GM19455 (cell line): ENCODE results near the gene CCDC117.

Experiments used
- ATAC-seq: cut with Tn5 transposase; IDR thresholded peaks from one replicate; pipeline ENCODE4 v1.9.1; 2021; ENCODE audit not compliant: unreplicated experiment

The CCDC117 gene

DNA sequence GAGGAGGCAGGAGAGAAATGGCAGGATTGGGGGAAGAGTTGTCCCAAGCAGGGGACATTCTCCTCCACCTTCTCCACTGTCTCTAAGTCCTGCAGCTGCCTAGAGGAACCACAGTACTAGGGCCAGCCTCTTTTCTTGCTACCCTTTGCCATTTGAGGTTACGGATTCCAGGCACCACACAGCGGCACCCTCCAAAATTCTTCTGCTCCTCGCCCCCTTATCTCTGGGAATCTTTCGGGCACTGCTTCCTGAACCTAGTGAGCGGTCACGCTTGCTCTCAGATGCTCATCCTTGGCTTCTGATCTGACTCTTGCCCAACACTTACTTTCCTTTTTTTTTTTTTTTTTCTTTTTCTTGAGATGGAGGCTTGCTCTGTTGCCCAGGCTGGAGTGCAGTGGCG is 54.4 kb downstream of the CCDC117 start:
- ATAC-seq = no peak

GRCh38 chr22:28829358-28830181 is 57.1 kb downstream of the CCDC117 start:
- no peak for ATAC-seq

DNA sequence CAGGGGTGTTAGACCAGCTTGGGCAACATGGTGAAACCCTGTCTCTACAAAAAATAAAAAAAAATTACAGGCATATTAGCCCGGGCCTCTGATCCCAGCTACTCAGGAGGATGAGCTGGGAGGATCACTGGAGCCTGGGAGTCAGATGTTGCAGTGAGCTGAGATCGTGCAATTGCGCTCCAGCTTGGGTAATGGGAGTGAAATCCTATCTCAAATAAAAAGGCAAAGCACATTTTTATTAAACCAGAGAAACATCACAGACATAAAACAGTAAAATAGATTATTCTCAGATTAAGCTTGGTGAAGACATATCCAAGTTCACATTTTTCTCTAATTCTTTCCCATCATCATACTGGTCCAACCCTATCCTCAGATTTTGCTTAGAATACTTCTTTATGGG is 57.9 kb downstream of the CCDC117 start:
- no peak for ATAC-seq

DNA sequence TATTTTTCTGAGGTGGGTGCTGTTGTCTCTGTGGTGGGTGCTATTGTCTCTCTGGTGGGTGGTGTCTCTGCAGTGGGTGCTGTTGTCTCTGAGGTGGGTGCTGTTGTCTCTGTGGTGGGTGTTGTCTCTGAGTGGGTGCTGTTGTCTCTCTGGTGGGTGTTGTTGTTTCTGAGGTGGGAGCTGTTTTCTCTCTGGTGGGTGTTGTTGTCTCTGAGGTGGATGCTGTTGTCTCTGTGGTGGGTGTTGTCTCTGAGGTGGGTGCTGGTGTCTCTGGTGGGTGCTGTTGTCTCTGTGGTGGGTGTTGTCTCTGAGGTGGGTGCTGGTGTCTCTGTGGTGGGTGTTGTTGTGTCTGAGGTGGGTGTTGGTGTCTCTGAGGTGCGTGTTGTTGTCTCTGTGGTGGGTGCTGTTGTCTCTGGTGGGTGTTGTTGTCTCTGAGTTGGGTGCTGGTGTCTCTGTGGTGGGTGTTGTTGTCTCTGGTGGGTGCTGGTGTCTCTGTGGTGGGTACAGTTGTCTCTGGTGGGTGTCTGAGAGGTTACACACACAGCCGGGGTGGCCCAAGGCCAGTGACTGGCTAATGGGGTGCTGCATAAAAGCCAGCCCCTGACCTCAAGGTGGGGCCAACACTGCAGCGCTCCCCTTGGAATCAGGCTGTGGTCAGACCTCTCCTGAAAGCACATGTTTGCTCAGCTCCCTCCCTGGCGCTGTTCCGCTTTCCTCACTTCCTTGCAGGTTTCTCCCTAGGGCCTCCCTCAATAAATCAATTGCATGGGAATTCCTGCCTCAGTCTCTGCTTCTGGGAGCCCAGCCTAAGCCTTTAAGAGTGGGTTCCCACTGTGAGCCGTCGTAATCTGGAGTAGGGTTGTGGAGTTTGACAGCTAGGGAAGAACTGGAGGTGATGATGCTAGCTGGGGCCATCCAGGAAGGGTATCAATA is 58.9 kb downstream of the CCDC117 start:
- ATAC-seq = no peak

GRCh38 chr22:28832731-28833130 is 60.2 kb downstream of the CCDC117 start:
- no peak for ATAC-seq

GRCh38 chr22:28833276-28833923 is 60.9 kb downstream of the CCDC117 start:
- no peak for ATAC-seq

DNA sequence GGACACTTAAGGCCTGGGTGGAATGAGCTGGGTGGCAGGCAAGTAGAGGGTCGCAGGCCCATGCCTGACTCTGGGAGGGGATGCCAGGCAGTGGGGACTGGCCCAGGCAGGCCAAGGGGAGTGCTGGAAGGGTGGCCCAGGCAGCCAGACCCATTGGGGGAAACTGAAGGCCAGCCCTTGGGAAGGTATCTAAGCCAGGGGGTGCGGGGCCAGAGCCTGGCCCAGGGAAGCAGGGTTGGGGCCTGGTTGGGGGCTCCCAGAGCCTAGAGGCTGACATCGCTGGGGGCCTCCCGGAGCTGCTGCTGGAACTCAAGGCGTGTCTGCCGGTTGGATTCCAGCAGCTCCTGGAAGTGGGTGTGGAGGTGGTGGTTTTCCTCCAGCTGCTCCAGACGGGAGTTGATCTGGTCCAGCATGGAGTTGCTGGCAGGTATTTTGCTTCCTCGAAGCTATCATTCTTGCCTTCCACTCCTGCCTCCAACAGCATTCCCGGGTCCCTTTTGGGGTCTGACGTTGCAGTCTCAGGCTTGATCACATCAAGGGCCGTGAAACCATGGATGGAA is 63.2 kb downstream of the CCDC117 start:
- ATAC-seq = no peak

- no peak for ATAC-seq
These were observed 65.1 kb downstream of the CCDC117 start for GRCh38 chr22:28837640-28838039.
